ENCODE results near the gene AEBP1. TPM values are rescaled to one million over a fixed set of nuclear protein-coding genes. Genes with fewer than 3 reads are reported as not detected.
"Not testable (repeated sequence)": the region's sequence is repeated elsewhere in the genome, so short reads cannot be mapped to it uniquely, and the experiment has no call there.

AEBP1 gene
- total RNA-seq, 1 donor from 2014 or later, result 9.4 TPM

DNA sequence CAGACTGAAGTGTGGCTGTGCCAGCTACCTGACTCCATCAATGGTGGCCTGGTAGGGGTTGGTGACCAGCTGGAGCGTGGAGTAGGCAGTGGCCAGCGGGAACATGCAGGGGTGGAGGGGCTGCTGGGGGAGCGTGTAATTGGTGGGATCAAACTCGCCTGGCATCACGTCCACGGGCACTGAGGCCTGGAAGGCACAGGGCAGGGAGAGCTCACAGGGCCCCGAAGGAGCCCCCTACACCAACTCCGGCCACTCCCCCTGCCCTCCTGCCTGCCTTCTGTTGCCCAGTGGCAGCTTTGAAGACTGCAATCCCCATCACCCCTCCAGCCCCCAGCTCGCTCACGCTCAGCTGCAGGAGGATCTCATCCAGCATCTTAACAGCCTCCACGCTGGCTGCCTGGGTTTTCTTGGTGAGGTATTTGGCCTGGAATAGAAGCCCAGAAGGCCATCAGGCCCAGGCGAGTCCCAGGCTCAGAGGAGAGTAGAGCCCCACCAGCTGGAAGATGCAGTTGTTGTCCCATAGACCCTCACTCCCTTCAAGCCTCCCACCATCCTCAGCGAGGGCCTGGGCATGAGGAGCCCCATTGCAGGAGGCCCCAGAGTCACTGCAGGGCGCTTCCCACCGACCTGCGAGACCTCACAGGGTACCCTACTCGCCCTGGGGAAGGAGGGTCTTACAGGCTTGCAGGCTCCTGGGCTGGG lies 12.1 kb downstream of the AEBP1 start:
- no peak for DNase-seq (ENCODE audit: low spot score)
- ATAC-seq, result no peak

DNA sequence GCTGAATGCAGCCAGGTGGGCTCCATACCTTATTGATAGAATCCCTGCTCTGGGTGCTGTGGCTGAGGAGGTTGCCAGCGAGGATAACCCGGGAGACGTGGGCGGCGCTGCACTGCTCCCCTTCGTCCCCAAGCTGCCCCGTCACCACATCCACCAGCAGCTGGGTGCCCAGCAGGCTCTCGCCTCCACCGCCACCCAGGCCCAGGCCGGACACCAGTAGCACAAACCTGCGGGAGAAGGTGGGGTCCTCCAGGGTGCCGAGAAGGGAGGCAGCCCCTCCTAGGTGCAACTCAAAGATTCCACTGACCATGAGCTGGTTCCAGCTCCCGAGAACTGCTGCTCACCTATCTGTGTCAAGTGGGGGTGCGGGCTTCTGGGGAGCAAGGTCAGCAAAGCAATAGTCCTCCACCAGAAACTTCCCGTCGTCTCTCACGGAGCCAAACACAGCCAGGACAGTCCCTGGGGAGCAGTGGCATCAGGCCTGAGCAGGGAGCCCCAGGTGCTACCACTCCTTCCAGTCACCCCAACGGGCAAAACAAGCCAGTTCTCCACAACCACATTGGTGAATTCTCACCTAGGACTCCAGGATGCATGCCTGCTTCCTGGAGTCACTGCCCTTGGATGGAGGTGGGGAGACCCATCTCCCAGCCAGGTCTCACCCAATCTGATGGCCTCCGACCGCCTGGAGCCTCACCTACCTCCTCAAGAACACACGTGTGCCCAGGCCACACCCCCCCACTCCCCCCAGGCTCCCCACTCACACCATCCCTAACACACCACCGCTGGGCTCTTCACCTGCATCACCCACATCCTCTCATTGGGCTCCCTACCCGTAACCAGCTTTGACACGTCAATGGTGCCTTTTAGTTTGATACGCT lies 12.9 kb downstream of the AEBP1 start:
- no peak for ATAC-seq
- DNase-seq (ENCODE audit: low spot score), result no peak

DNA sequence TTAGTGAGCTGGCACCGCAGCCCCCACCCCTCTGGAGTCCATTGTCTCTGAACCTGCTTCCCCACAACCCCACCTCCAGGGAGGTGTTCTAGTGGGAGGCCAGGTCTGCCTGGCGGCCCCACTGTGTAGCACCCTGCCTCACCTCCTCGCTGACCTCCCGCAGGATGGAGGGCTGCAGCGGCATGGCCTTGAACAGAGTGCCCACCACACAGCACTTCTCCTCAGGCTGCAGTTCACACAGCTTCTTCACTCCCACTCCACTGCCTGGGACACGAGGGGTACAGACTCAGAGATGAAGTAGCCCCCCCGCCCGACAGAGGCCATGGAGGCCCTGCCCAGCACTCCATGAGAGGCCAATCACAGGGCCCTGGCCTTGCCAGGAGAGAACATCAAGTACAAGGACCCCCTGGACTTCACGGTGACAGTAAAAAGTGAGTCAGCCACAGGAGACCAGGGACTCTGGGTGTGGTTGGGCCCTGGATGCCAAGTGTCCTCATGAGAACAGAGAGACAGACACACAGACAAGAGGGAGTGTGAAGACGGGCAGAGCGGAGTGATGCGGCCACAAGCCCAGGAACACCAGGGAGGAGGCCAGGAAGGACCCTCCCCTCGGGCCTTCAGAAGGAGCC lies 13.8 kb downstream of the AEBP1 start:
- DNase-seq (ENCODE audit: low spot score), result no peak

DNA sequence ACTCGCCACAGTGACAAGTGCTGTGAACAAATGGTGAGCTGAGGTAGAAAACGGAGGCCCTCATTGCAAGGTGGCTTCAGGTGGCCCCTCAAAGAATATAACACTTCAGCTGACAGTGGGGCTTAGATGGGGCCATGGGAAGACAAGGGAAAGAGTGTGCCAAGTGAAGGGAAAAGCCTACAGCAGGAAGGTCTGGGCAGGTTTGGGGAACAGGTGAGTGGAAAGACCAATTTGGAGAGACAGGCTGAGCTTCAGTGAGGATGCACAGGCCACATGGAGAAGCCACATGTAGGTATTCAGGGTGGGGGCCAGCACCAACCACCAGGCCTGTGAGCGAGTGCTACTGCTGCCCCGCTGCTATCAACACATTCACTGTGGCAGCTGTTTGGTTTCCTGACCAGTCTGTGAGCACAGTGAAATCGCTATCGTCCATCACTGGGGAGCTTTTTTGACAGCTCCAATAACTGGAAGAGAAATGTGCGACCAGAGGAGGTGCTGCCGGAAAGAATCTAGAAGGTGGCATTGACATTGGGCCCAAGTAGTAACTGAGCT lies 15.8 kb downstream of the AEBP1 start:
- no peak for DNase-seq (ENCODE audit: low spot score)
- ATAC-seq, result no peak

More for the DNA sequence above, 13.8 kb downstream of the AEBP1 start:
- ATAC-seq, result no peak

DNA sequence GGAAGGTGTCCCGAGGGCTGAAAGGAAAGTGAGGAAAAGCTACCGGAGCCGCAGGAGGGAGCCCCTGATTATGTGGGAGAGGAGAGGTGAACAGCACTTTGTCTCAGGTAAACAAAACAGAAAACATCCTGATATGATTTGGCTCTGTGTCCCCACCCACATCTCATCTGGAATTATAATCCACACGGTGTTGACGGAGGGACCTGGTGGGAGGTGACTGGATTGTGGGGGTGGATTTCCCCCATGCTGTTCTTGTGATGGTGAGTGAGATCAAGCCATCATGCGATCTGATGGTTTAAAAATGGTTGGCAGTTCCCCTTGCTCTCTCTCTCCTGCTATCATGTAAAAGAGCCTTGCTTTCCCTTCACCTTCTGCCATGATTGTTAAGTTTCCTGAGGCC lies 16.2 kb downstream of the AEBP1 start:
- no peak for ATAC-seq
- no peak for DNase-seq (ENCODE audit: low spot score)

DNA sequence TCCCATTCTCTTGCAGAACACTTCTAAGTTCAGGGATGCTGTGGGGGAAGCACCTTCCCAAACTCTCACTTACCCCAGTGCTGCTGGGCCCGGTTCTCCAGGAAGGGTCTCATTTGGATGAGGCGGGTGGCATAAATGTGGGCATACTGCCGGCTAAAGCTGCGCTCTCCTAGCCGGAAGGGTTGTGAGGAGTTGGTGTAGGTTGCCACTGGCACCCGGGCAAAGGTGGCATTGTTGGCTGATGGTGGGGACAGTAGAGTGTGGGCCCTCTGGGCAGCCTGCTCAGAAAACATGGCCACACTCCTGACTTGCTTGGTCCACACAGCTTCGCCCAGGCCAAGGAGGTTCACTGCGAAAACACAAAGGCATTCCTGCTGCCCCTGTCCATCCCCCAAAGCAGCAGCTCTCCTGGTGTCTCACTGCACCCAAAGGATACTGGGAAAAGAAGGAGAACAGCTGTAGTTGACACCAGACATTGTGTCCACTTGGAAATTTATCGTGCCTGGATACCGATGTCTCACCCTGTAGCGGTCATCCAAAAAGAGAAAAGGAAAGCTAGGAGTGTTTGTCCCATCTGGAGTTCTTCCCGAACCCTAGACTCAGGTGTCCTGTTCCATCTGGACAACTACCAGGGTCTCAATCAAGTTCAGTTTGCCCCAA lies 17.7 kb downstream of the AEBP1 start:
- DNase-seq (ENCODE audit: low spot score), result no peak
- no peak for ATAC-seq

DNA sequence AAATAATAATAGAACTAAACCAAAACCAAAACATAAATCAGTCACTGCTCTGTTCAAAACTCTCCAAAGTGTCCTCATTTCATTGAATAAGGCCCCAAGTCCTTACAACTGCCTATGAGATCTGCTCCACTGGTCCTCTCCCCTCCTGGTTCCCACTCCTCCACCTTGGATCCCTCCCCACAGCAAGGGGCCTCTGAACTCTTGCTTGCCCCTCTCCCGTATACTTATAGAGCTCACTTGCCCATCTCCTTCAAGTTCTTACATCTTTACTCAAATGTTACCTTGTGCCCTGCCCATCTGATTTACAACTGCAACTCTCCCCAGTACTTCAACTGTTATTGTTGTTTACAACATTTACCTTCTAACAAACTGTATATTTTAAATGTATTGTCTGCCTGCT lies 18.4 kb downstream of the AEBP1 start:
- no peak for DNase-seq (ENCODE audit: low spot score)
- no peak for ATAC-seq

DNA sequence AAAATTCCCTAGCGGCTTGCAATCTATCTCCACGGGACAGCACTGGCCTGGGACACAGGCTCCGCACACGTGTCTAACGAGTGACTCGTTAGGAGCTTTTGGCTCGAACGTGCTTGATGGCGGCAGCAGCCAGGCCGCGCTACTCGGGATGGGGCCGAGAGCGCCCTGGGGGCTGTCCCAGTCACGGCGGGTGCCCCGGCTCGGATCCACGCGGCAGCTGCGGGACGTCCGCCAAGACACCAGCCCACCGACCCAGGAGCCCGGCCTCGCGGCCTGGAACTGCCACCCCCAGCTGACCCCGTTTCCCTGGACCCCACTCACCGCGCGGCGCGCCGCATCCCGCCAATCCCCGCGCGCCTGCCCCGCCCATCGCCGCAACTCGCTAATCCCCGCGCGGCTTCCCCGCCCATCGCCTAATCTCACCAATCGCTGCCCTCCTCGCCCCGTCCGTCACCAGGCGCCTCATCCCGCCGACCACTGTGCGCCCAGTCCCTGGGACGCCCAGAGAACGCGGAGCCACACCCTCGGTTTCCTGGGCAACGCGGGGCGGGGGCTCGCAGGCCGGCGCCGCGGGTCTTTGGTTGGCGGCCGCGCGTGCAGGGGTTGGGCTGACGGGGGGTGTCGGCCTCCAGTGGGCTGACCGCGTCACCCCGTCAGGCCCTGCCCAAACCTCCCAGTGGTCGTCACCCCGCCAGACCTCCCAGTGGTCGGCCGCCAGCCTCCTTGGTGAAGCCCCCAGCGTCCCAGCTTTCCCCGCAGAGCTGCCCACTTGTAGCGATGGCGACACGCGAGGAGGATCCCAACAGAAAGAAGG lies 19.3 kb downstream of the AEBP1 start, which contains the start of gene POLD2:
Gene POLD2, minus strand, starts transcription at position 359 of the 814 bp plus-strand sequence. CDS start 1,495 bp downstream, outside the sequence.
- ATAC-seq (peak; percentile 98), DNase-seq (ENCODE audit: low spot score) (peak; percentile 98)

DNA sequence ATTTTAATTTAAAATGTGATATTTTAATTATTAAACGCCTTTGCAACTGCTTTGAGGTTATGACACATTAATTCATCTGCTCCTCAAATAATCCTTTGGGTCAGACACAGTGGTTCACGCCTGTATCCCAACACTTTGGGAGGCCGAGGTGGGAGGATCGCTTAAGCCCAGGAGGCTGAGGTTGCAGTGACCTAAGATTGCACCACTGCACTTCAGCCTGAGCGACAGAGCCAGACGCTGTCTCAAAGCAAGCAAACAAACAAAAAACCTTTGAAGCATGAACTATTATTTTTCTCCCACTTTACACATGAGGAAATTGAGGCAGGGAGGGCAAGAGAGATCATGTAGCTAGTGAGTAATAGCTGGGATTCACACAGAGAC lies 20.7 kb downstream of the AEBP1 start:
- no peak for DNase-seq (ENCODE audit: low spot score)
- ATAC-seq, result no peak

DNA sequence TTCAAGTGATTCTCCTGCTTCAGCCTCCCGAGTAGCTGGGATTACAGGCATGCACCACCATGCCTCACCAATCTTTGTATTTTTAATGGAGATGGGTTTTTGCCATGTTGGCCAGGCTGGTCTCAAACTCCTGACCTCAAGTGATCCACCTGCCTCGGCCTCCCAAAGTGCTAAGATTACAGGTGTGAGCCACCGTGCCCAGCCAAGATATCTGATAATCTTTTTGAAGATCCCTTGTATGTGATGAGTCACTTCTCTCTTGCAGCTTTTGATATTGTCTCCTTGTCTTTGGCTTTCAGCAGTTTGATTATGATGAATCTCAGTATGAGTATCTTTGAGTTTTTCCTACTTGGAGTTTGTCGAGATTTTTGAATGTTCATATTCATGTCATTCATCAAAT lies 22.4 kb downstream of the AEBP1 start:
- not testable (repeated sequence) for ATAC-seq; DNase-seq (ENCODE audit: low spot score)

DNA sequence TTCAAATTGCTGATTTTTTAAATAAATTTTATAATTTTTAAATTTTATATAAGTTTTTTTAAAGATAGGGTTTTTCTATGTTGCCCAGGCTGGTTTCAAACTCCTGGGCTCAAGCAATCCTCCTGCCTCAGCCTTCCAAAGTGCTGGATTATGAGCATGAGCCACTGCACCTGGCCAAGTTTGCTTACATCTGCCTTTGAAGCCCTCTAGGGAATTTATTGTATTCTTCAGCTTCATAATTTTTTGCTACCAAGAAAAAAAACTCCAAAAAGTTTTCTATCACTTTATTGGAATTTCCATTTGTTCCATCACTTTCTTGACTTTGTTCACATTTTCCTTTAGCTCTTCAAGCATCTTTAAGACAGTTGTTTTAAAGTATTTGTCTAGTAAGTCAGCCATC lies 23.0 kb downstream of the AEBP1 start:
- DNase-seq (ENCODE audit: low spot score) (no peak), ATAC-seq (no peak)

DNA sequence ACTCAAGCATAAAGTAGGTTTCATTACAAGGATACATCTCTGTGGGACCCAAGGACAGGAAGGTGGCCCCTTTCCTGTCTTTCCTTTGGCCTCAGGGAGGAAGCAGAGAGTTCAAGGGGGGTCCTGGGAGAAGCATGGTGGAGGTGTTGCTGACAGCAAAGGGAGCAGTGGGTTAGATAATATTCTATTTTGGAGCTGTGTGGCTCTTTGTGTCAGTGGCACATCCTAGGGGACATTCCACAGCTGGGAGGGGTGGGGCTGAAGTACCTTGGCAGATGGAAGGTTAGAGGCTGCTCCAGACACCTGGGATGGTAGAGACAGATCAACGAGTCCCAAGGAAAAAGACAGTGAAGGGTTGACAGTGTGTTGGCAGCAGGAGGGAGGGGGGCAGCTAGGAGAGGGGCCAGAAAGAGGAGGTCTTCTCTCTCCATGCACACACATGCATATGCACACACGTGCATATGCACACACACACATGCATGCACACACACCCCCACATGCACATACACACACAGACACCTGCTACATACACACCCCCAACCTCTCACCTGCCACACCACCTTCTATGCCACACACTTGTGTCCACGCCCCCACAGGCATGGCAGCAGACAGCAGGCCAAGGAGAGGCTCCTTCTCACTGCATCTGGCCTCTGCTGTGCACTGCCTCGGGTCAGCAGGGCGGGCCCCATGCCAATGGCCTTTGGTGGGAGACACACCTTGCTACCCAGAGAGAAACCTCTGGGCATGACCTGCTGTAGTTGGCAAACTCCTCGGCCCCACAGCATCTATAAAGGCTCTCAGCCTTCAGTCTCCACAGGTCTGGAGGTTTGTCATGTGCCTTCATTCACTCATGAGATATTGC lies 24.8 kb downstream of the AEBP1 start:
- ATAC-seq, result no peak
- no peak for DNase-seq (ENCODE audit: low spot score)

DNA sequence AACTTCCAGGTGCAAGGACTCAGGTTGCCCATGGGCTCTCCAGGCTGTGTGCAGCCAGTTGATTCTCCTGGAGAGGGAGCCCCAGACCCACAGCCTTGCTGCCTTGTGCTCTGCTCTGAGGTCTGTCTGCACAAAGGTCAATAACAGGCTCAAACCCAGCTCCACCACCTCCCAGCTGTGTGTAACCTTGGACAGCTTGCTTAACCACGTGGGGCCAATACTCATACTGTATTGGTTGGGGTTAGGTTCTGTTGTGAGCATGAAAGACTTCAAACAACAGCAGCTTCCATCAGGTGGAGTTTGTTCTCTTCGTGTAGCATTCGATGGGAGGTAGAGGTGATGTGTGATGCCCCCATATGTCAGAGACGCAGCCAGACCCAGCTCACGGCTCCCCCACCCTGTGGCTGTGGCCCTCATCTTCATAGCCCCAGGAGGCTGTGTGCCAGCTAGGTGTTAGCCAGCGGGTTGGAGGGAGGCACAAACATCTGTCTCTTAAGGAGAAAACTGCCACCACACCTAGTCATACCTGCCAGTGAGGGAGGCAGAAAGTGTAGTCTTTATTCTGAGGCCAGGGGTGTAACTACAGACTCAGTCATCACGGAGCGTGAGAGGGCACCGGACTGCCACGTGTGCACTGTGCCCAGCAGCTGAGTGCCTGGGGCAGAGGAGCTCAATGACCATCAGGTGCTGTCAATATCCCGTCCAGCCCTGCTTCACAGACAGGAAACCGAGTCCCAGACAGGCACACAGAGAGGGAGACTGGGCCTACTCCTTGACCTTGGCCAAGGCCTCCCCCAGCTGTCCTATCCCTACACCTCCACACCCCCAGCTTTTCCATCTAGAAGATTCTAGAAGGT lies 27.3 kb downstream of the AEBP1 start:
- DNase-seq (ENCODE audit: low spot score) (peak; percentile 89), ATAC-seq (peak; percentile 98)

DNA sequence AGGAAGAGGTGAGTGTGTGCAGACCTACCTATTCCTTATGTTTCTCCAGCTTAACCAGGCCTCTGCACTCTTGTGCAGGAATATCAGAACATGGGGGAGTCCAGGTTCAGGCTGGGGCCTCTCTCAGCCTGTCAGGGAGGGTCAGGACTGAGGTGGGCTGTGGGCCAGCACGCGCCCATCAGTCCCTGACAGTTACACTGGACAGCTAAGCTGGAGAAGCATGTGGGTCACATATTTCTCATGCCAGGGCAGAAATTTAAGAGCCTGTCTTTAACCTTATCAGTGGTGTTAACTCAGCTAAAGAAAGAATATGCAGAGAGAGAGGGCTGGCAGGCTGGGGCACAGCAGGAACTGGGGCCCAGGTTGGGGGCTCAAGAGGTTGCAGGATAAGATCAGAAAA lies 27.9 kb downstream of the AEBP1 start:
- DNase-seq (ENCODE audit: low spot score) (no peak), ATAC-seq (no peak)

DNA sequence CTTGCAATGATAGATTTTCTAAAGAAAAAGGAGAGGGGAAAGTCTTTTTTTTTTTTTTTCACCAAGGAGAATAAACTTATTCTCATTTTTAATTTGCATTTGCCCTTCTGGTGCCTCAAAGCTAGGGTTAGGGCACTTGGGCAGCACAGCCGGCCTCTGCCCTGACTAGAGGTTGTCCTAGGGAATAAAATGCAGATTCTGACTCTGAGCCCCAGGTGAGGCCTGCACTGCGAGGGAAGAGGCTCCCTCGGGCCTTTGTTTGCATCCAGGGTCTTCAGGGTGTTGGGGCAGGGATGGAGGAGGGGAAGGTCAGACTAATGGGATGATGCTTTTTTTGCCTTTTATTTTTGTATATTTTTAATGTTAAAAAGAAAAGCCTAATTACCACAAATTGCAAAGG lies 29.1 kb downstream of the AEBP1 start:
- no peak for DNase-seq (ENCODE audit: low spot score)
- no peak for ATAC-seq

DNA sequence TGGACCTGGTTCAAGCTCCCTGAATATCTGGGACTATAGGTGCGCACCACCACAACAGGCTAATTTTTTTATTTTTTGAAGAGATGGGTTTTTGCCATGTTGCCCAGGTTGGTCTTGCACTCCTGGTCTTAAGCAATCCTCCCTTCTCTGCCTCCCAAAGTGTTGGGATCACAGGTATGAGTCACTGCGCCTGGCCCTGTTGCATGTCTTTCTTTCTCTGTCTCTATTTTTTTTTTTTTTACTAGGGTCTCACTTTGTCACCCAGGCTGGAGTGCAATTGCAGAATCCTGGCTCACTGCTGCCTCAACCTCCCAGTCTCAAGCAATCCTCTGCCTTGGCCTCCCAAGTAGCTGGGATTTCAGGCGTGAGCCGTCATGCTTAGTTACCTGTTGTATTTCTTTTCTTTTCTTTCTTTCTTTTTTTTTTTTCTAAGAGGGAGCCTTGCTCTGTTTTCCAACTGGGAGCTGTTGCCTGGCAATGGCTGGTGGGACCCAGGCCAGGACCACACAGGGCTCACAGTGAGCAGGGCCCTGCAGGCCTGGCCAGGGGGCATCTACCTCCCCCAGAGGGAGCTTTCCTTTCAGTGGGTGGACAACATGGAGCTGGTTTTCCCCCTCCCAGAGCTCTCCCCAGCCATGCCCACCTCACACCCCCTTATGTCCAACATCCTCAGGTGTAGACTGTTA lies 30.9 kb downstream of the AEBP1 start:
- ATAC-seq (no peak), DNase-seq (ENCODE audit: low spot score) (no peak)

DNA sequence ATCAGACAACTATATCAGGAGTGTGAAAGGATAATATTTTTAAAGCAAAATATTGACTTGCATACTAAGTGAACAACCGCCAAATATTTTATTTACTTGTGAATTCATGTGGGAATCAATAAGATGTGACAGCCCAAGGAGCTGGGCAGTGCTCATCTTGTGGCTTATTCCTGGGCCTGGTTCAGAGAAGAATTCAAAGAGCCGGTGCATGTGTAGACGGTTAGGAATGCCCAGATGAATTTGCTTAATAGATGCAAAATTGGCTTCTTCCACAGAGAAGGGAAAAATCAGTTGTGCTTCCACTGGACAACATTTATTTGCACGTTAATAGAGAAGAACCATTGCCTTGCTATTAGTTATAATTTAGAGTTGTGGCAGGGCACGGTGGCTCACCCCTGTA lies 32.6 kb downstream of the AEBP1 start:
- no peak for ATAC-seq
- no peak for DNase-seq (ENCODE audit: low spot score)

DNA sequence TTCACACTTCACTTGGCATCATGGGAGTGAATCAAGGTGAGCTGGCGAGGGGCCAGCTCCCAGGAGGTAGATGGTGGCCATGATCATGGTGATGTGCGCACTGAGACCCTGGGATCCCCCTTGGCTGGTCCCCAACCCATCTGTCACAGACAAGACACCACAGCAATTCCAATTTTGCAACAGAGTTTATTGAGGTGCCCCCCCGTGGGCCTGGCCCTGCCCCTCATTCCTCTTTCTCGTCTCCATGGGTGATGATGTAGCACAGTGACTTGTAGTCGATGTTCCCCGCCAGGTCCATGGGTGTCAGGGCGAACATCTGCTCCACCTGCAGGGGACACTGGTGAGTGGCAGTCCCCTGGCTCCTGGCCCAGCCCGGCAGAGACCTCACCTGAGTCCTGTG lies 34.6 kb downstream of the AEBP1 start:
- ATAC-seq, result peak; percentile 83

More for the DNA sequence above, 34.6 kb downstream of the AEBP1 start:
- no peak for DNase-seq (ENCODE audit: low spot score)

All from left lobe of liver (tissue), 2 donors.